DND-41 (cell line): ENCODE results near the gene TRPC4.

Experiments used
- EZH2 ChIP-seq: IDR thresholded peaks from 3 replicates; pipeline ENCODE4 v1.6.1; 2012; ENCODE audit warnings: borderline replicate concordance, low read depth, mild to moderate bottlenecking, moderate library complexity, low read length, inconsistent platforms; ENCODE audit not compliant: severe bottlenecking
- TF ChIP-seq, protein P1 (sequence below): IDR thresholded peaks from 2 replicates; pipeline ENCODE4 v1.5.1; 2012; ENCODE audit warnings: borderline replicate concordance, low read length, moderate library complexity, mild to moderate bottlenecking; ENCODE audit not compliant: poor library complexity, severe bottlenecking; ENCODE audit errors: extremely low read depth

DNA sequence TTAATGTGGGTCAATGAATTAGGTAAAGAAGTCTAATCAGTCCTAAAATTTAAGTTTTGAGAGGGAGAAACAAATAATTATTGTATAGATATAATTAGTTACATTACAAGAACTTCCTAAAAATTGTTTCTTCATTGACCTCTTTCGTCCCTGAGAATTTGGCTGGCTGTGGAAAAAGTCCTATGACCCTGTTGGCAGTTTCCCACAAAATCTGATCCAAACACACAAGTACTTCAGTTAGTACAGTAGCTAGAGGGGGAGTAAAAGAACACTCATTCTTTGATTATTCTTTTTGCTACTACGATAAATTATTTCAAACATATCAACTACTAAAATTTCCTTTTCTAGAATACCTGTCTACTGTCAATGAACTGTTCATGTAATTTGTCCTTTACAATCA, 282.3 kb downstream of the TRPC4 start:
- TF ChIP-seq, protein P1, sequence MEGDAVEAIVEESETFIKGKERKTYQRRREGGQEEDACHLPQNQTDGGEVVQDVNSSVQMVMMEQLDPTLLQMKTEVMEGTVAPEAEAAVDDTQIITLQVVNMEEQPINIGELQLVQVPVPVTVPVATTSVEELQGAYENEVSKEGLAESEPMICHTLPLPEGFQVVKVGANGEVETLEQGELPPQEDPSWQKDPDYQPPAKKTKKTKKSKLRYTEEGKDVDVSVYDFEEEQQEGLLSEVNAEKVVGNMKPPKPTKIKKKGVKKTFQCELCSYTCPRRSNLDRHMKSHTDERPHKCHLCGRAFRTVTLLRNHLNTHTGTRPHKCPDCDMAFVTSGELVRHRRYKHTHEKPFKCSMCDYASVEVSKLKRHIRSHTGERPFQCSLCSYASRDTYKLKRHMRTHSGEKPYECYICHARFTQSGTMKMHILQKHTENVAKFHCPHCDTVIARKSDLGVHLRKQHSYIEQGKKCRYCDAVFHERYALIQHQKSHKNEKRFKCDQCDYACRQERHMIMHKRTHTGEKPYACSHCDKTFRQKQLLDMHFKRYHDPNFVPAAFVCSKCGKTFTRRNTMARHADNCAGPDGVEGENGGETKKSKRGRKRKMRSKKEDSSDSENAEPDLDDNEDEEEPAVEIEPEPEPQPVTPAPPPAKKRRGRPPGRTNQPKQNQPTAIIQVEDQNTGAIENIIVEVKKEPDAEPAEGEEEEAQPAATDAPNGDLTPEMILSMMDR = no peak
- TF ChIP-seq EZH2 = no peak
